SK-N-MC (cell line): Measurements from ENCODE around the gene CTBP2.

ENCODE experiments used
- DNase-seq: peaks from one replicate; pipeline ENCODE4 v3.0.0-alpha.2; 2011; ENCODE audit warnings: low read depth, low spot score
- H3K27ac ChIP-seq: fragments of 200-600 bp; sonication (generic); 2 replicates; pipeline ENCODE4 v1.5.1; 2016; ENCODE audit warnings: mixed run types
- H3K36me3 ChIP-seq: fragments of 200-600 bp; sonication (generic); 2 replicates; pipeline ENCODE4 v1.6.1; 2017; ENCODE audit warnings: antibody characterized with exemption, low read length, mixed read lengths; ENCODE audit not compliant: insufficient read depth
- H3K4me3 ChIP-seq: fragments of 200-600 bp; sonication (generic); 2 replicates; pipeline ENCODE4 v1.5.1; 2016
- H3K9ac ChIP-seq: fragments of 200-600 bp; sonication (generic); 2 replicates; pipeline ENCODE4 v1.8.0; 2017; ENCODE audit warnings: mixed run types, mixed read lengths; ENCODE audit not compliant: insufficient read length
- H3K9me3 ChIP-seq: fragments of 200-600 bp; sonication (generic); 2 replicates; pipeline ENCODE4 v1.6.1; 2017; ENCODE audit warnings: low read depth, mild to moderate bottlenecking, antibody characterized with exemption, low read length, moderate library complexity, mixed read lengths
- EZH2 ChIP-seq: fragments of 200-600 bp; sonication (generic); IDR thresholded peaks from one replicate; pipeline ENCODE4 v1.6.1; 2017; ENCODE audit warnings: antibody characterized with exemption
- FOXP2 ChIP-seq: optimal IDR thresholded peaks from 2 replicates; pipeline ENCODE3; 2011; ENCODE audit warnings: mild to moderate bottlenecking, moderate library complexity; ENCODE audit not compliant: insufficient read depth; ENCODE audit errors: extremely low read length, control extremely low read depth
- POLR2AphosphoS5 ChIP-seq: IDR thresholded peaks from 2 replicates; pipeline ENCODE4 v1.6.1; 2012; ENCODE audit warnings: mild to moderate bottlenecking, low read depth, low read length, borderline replicate concordance

The CTBP2 gene

GRCh38 chr10:124999433-125000365 lies 160.7 kb downstream of the CTBP2 start:
- Histone ChIP-seq H3K36me3 (no peaks in the 10 kb centered on the region; the same call in 1 of the 2 replicates), H3K9me3 (no peaks in the 10 kb centered on the region), H3K4me3 (no peak overlapping the region), H3K9ac (no peak overlapping the region), H3K27ac (no peak overlapping the region)
- no peak for DNase-seq
- no peak for TF ChIP-seq FOXP2
- TF ChIP-seq POLR2AphosphoS5, result no peak
- no peak for TF ChIP-seq EZH2

- no peaks in the 10 kb centered on the region for H3K9me3 ChIP-seq
- DNase-seq, result no peak
- no peaks in the 10 kb centered on the region; the same call in 1 of the 2 replicates for H3K36me3 ChIP-seq
- H3K9ac ChIP-seq, result no peak overlapping the region
- no peak overlapping the region for H3K27ac ChIP-seq
- H3K4me3 ChIP-seq, result no peak overlapping the region
- TF ChIP-seq POLR2AphosphoS5, result no peak
- TF ChIP-seq EZH2, result no peak
- no peak for TF ChIP-seq FOXP2
Measured at GRCh38 chr10:124998624-124999291, 161.6 kb downstream of the CTBP2 start.

- Histone ChIP-seq H3K9me3 (no peaks in the 10 kb centered on the region), H3K36me3 (no peaks in the 10 kb centered on the region; the same call in 1 of the 2 replicates), H3K9ac (no peak overlapping the region), H3K4me3 (no peak overlapping the region), H3K27ac (no peak overlapping the region)
- TF ChIP-seq POLR2AphosphoS5 (no peak), EZH2 (no peak), FOXP2 (no peak)
- DNase-seq, result no peak
Measured at GRCh38 chr10:124997771-124998623, 162.4 kb downstream of the CTBP2 start.

- TF ChIP-seq FOXP2 (no peak), EZH2 (no peak), POLR2AphosphoS5 (no peak)
- Histone ChIP-seq H3K9me3 (no peaks in the 10 kb centered on the region), H3K27ac (no peak overlapping the region), H3K9ac (no peak overlapping the region), H3K36me3 (peaks cover 2% of the 10 kb centered on the region; the same call in 1 of the 2 replicates), H3K4me3 (no peak overlapping the region)
- DNase-seq, result no peak
Measured at GRCh38 chr10:124997306-124997705, 163.1 kb downstream of the CTBP2 start.

- Histone ChIP-seq H3K9me3 (no peaks in the 10 kb centered on the region), H3K9ac (no peak overlapping the region), H3K27ac (no peak overlapping the region), H3K4me3 (no peak overlapping the region), H3K36me3 (peaks cover 4% of the 10 kb centered on the region; the same call in 1 of the 2 replicates)
- no peak for TF ChIP-seq EZH2
- TF ChIP-seq FOXP2, result no peak
- DNase-seq, result no peak
Measured at GRCh38 chr10:124996854-124997215, 163.5 kb downstream of the CTBP2 start.

- no peak for TF ChIP-seq EZH2
- no peak for TF ChIP-seq POLR2AphosphoS5
- TF ChIP-seq FOXP2, result no peak
- no peak overlapping the region for H3K4me3 ChIP-seq
- peaks cover 4% of the 10 kb centered on the region; the same call in 1 of the 2 replicates for H3K36me3 ChIP-seq
- no peaks in the 10 kb centered on the region for H3K9me3 ChIP-seq
- H3K9ac ChIP-seq, result no peak overlapping the region
- DNase-seq, result no peak
- no peak overlapping the region for H3K27ac ChIP-seq
Measured at GRCh38 chr10:124996127-124996853, 164.1 kb downstream of the CTBP2 start.

- peaks cover 4% of the 10 kb centered on the region; the same call in 1 of the 2 replicates for H3K36me3 ChIP-seq
- DNase-seq, result no peak
- TF ChIP-seq EZH2 (no peak), POLR2AphosphoS5 (no peak), FOXP2 (no peak)
- no peaks in the 10 kb centered on the region for H3K9me3 ChIP-seq
- no peak overlapping the region for H3K4me3 ChIP-seq
- no peak overlapping the region for H3K27ac ChIP-seq
- no peak overlapping the region for H3K9ac ChIP-seq
Measured at GRCh38 chr10:124995605-124996004, 164.8 kb downstream of the CTBP2 start.
